Cardiac fibroblast (primary cell): Measurements from ENCODE around the gene PSKH1.

Experiments used
- DNase-seq, 2 donors: peaks; one replicate each; pipeline versions ENCODE4 v3.0.0 to v3.0.0-alpha.2; 2010; ENCODE audit warnings: low read depth in 2 of 2
- H3K4me3 ChIP-seq, 2 donors: replicated peaks in 1 of 2; 1 replicate in 1 of 2; 2 replicates in 1 of 2; pipeline ENCODE4 v1.5.1; 2011; ENCODE audit warnings: low read depth in 2 of 2, low read length in 2 of 2, mild to moderate bottlenecking in 2 of 2, moderate library complexity in 1 of 2
- CTCF ChIP-seq: IDR thresholded peaks from one replicate; pipeline ENCODE4 v1.5.1; 2011; ENCODE audit warnings: low read depth, mild to moderate bottlenecking, low read length, inconsistent platforms

Gene PSKH1

GRCh38 chr16:67915831-67916723 is 23.0 kb downstream of the PSKH1 start:
- no peak overlapping the region for H3K4me3 ChIP-seq
- DNase-seq, result no peak
- no peak for TF ChIP-seq CTCF

- H3K4me3 ChIP-seq, result no peak overlapping the region
- TF ChIP-seq CTCF, result no peak
- peak in 1 of 2 donors; percentile 38 for DNase-seq
Measured at GRCh38 chr16:67917140-67917851, 24.2 kb downstream of the PSKH1 start.

- DNase-seq, result peak in 1 of 2 donors; percentile 87
- no peak overlapping the region for H3K4me3 ChIP-seq
- no peak for TF ChIP-seq CTCF
Measured at GRCh38 chr16:67917852-67918236, 24.8 kb downstream of the PSKH1 start.

- no peak overlapping the region for H3K4me3 ChIP-seq
- no peak for DNase-seq
- no peak for TF ChIP-seq CTCF
Measured at GRCh38 chr16:67919622-67920221, 26.7 kb downstream of the PSKH1 start.

- no peak for DNase-seq
- no peak overlapping the region for H3K4me3 ChIP-seq
- TF ChIP-seq CTCF, result no peak
Measured at GRCh38 chr16:67922221-67922620, 29.2 kb downstream of the PSKH1 start.

- TF ChIP-seq CTCF, result no peak
- no peak for DNase-seq
- H3K4me3 ChIP-seq, result no peak overlapping the region
Measured at GRCh38 chr16:67922740-67923139, 29.7 kb downstream of the PSKH1 start.
